Measurements from ENCODE around the gene SLC30A9.

Gene SLC30A9

DNA sequence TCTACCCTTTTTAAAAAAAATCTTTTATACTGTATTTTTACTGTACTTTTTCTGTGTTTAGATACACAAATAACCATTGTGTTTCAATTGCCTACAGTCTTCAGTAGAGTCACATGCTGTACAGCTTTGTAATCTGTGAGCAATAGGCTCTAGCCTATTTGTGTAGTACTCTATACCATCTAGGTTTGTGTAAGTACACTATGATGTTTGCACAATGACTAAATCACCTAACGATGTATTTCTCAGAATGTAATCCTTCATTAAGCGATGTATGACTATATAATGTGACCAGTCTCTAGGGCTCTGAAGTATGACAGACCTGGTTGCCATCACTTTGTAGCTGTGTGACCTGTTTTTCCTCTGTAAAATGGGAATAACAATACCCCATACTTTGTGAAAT lies 22.9 kb upstream of the SLC30A9 start:
- H3K4me2 ChIP-seq (ENCODE audit: low read length) = no peak overlapping the region
- peaks cover 11% of the 10 kb centered on the region; the same call in 1 of the 2 replicates for H3K9me3 ChIP-seq (ENCODE audit: insufficient read depth, low read length)
- no peaks in the 10 kb centered on the region for H4K20me1 ChIP-seq (ENCODE audit: insufficient read depth, low read length)
- no peaks in the 10 kb centered on the region for H3K79me2 ChIP-seq (ENCODE audit: low read length)
- peaks cover 17% of the 10 kb centered on the region for H3K4me1 ChIP-seq (ENCODE audit: low read length)
- H3K36me3 ChIP-seq (replicated peaks; ENCODE audit: low read depth, low read length) = peaks cover 31% of the 10 kb centered on the region
- H3K27me3 ChIP-seq (ENCODE audit: low read depth, low read length) = no peaks in the 10 kb centered on the region
- H3K4me3 ChIP-seq (ENCODE audit: low read length) = no peak overlapping the region
- no peak for TF ChIP-seq EZH2phosphoT487 (IDR thresholded peaks at IDR 0.05; ENCODE audit: low read depth)
- H3K9ac ChIP-seq (ENCODE audit: low read length) = no peak overlapping the region
- H3K27ac ChIP-seq (ENCODE audit: low read length) = no peak overlapping the region
- no peak overlapping the region for H2AFZ ChIP-seq (ENCODE audit: low read depth, low read length)

DNA sequence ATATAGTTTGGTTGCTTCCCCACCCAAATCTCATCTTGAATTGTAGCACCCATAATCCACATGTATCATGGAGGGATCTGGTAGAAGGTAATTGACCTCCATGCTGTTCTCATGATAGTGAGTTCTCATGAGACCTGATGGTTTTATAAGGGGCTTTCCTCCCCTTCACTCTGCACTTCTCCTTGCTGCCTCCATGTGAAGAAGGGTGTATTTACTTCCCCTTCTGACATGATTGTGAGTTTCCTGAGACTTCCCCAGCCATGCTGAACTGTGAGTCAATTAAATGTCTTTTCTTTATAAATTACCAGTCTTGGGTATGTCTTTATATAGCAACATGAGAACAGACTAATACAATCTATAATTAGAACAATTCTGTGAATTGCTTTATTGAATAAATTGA lies 20.7 kb upstream of the SLC30A9 start:
- TF ChIP-seq EZH2phosphoT487 (IDR thresholded peaks at IDR 0.05; ENCODE audit: low read depth) (no peak), CTCF (IDR thresholded peaks at IDR 0.05; ENCODE audit: low read depth, low read length) (no peak)

GRCh38 chr4:41975341-41975740 lies 15.0 kb upstream of the SLC30A9 start:
- no peaks in the 10 kb centered on the region for H4K20me1 ChIP-seq (ENCODE audit: insufficient read depth, low read length)
- H3K4me3 ChIP-seq (ENCODE audit: low read length) = no peak overlapping the region
- no peaks in the 10 kb centered on the region for H3K79me2 ChIP-seq (ENCODE audit: low read length)
- no peak overlapping the region for H2AFZ ChIP-seq (ENCODE audit: low read depth, low read length)
- H3K36me3 ChIP-seq (replicated peaks; ENCODE audit: low read depth, low read length) = peaks cover 7% of the 10 kb centered on the region
- no peak for TF ChIP-seq EZH2phosphoT487 (IDR thresholded peaks at IDR 0.05; ENCODE audit: low read depth)
- TF ChIP-seq CTCF (IDR thresholded peaks at IDR 0.05; ENCODE audit: low read depth, low read length) = no peak
- H3K9ac ChIP-seq (ENCODE audit: low read length) = no peak overlapping the region
- H3K4me1 ChIP-seq (ENCODE audit: low read length) = peaks cover 49% of the 10 kb centered on the region
- peaks cover under 1% of the 10 kb centered on the region; the same call in 1 of the 2 replicates for H3K9me3 ChIP-seq (ENCODE audit: insufficient read depth, low read length)
- peak overlapping the region; percentile 19 for H3K4me2 ChIP-seq (ENCODE audit: low read length)
- no peaks in the 10 kb centered on the region for H3K27me3 ChIP-seq (ENCODE audit: low read depth, low read length)
- 0 out of 2 replicates have a peak overlapping the region, but pooled peaks have one; percentile 15 for H3K27ac ChIP-seq (ENCODE audit: low read length)

More for the DNA sequence above, 20.7 kb upstream of the SLC30A9 start:
- peak overlapping the region; percentile 43 for H3K27ac ChIP-seq (ENCODE audit: low read length)
- H3K9ac ChIP-seq (ENCODE audit: low read length) = no peak overlapping the region
- no peak overlapping the region for H2AFZ ChIP-seq (ENCODE audit: low read depth, low read length)
- H3K36me3 ChIP-seq (replicated peaks; ENCODE audit: low read depth, low read length) = peaks cover 31% of the 10 kb centered on the region
- H3K9me3 ChIP-seq (ENCODE audit: insufficient read depth, low read length) = peaks cover 11% of the 10 kb centered on the region; the same call in 1 of the 2 replicates
- no peak overlapping the region for H3K4me2 ChIP-seq (ENCODE audit: low read length)
- no peaks in the 10 kb centered on the region for H3K79me2 ChIP-seq (ENCODE audit: low read length)
- H3K4me3 ChIP-seq (ENCODE audit: low read length) = no peak overlapping the region
- no peaks in the 10 kb centered on the region for H4K20me1 ChIP-seq (ENCODE audit: insufficient read depth, low read length)
- H3K4me1 ChIP-seq (ENCODE audit: low read length) = peaks cover 25% of the 10 kb centered on the region
- no peaks in the 10 kb centered on the region for H3K27me3 ChIP-seq (ENCODE audit: low read depth, low read length)

DNA sequence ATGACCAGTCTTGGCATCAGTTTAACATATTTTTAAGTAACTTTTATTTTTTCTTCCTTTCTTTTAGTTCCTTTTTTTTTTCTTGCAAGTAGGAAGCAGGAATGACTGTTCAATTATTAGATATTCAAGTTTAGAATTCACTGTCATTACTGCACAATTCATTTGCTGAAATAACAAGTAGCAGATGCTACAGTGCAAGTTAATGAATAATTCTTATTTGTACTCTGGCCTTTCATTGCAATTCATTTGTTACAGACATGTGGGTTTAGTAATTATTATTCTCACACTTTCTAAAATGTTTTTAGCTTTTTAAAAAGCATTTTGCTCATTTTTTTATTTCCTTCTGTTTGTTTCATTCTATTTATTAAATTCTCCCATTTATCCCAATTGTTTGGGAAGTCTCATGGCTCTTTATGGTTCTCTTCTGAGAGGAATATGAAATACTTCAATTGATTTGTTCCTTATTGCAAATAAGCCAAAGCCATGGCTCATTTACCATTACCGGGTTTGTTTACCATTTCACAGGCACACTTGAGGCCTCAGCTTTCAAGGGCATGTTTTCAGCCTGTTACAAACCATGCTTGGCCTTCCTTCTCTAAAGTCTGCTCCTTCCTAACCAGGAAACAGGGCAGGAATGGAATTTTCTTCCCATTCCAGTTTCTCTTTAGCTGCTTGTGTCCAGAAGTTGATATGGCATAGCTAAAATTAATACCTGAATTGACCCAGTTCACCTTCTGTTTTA lies 13.4 kb upstream of the SLC30A9 start:
- H3K4me1 ChIP-seq (ENCODE audit: low read length) = peaks cover 43% of the 10 kb centered on the region
- peak overlapping the region; percentile 7; the same call in 1 of the 2 replicates for H3K9ac ChIP-seq (ENCODE audit: low read length)
- H2AFZ ChIP-seq (ENCODE audit: low read depth, low read length) = peak overlapping the region; percentile 28
- TF ChIP-seq EZH2phosphoT487 (IDR thresholded peaks at IDR 0.05; ENCODE audit: low read depth) (no peak), CTCF (IDR thresholded peaks at IDR 0.05; ENCODE audit: low read depth, low read length) (no peak)
- H3K4me3 ChIP-seq (ENCODE audit: low read length) = peak overlapping the region; percentile 0; the same call in 1 of the 2 replicates
- H3K27me3 ChIP-seq (ENCODE audit: low read depth, low read length) = no peaks in the 10 kb centered on the region
- peak overlapping the region; percentile 33 for H3K4me2 ChIP-seq (ENCODE audit: low read length)
- H3K27ac ChIP-seq (ENCODE audit: low read length) = peak overlapping the region; percentile 55
- H4K20me1 ChIP-seq (ENCODE audit: insufficient read depth, low read length) = no peaks in the 10 kb centered on the region
- no peaks in the 10 kb centered on the region for H3K79me2 ChIP-seq (ENCODE audit: low read length)
- H3K36me3 ChIP-seq (replicated peaks; ENCODE audit: low read depth, low read length) = no peaks in the 10 kb centered on the region
- H3K9me3 ChIP-seq (ENCODE audit: insufficient read depth, low read length) = no peaks in the 10 kb centered on the region
